HL-60 (cell line): ENCODE measurements around the gene GDAP2.

ENCODE experiments used
- DNase-seq, 2 experiments: peaks; one replicate each; pipeline ENCODE4 v3.0.0-alpha.2; 2010 to 2020; ENCODE audit warnings: low read depth in 1 of 2, low spot score in 1 of 2
- H3K27ac ChIP-seq: fragments of 250-450 bp; sonication (Bioruptor Pico); replicated peaks from 2 replicates; pipeline ENCODE4 v1.5.1; 2020; ENCODE audit warnings: mild to moderate bottlenecking, moderate library complexity
- H3K27me3 ChIP-seq: fragments of 250-450 bp; sonication (Bioruptor Pico); 2 replicates; pipeline ENCODE4 v1.5.1; 2021; ENCODE audit warnings: mild to moderate bottlenecking, moderate library complexity; ENCODE audit not compliant: insufficient read depth, poor library complexity, severe bottlenecking
- H3K4me3 ChIP-seq: replicated peaks from 2 replicates; pipeline ENCODE4 v1.5.1; 2011; ENCODE audit warnings: mild to moderate bottlenecking, control low read depth, low read length; ENCODE audit not compliant: insufficient read depth
- CTCF ChIP-seq: IDR thresholded peaks from one replicate; pipeline ENCODE4 v1.5.1; 2011; ENCODE audit warnings: low read length, control low read depth, inconsistent platforms; ENCODE audit not compliant: insufficient read depth
- GABPA ChIP-seq: IDR thresholded peaks from 2 replicates; pipeline ENCODE4 v1.6.1; 2012; ENCODE audit warnings: low read depth
- POLR2AphosphoS5 ChIP-seq: IDR thresholded peaks from 2 replicates; pipeline ENCODE4 v1.6.1; 2012; ENCODE audit warnings: low read depth
- REST ChIP-seq: IDR thresholded peaks from 2 replicates; pipeline ENCODE4 v1.6.1; 2012; ENCODE audit warnings: low read depth; ENCODE audit not compliant: insufficient replicate concordance
- SPI1 ChIP-seq: IDR thresholded peaks from 2 replicates; pipeline ENCODE4 v1.6.1; 2012; ENCODE audit warnings: low read depth, mild to moderate bottlenecking, borderline replicate concordance

GDAP2 gene

GRCh38 chr1:117970252-117970651 is 40.8 kb upstream of the GDAP2 start:
- no peak overlapping the region for H3K27ac ChIP-seq
- no peaks in the 10 kb centered on the region for H3K27me3 ChIP-seq
- TF ChIP-seq CTCF (no peak), POLR2AphosphoS5 (no peak), SPI1 (no peak), GABPA (no peak), REST (no peak)
- H3K4me3 ChIP-seq = no peak overlapping the region
- DNase-seq = no peak

GRCh38 chr1:117967881-117968280 is 38.5 kb upstream of the GDAP2 start:
- TF ChIP-seq CTCF (no peak), POLR2AphosphoS5 (no peak), SPI1 (no peak), GABPA (no peak), REST (no peak)
- peak in 1 of 2 experiments; percentile 20 for DNase-seq
- Histone ChIP-seq H3K27me3 (no peaks in the 10 kb centered on the region), H3K4me3 (no peak overlapping the region), H3K27ac (no peak overlapping the region)

- H3K27ac ChIP-seq = no peak overlapping the region
- no peaks in the 10 kb centered on the region for H3K27me3 ChIP-seq
- TF ChIP-seq POLR2AphosphoS5 (no peak), GABPA (no peak), SPI1 (no peak), REST (no peak), CTCF (no peak)
- DNase-seq = no peak
- no peak overlapping the region for H3K4me3 ChIP-seq
These were observed 38.1 kb upstream of the GDAP2 start for GRCh38 chr1:117967477-117967876.
